IMR-90 (cell line): ENCODE data around the gene AK2. TPM values are rescaled to one million over a fixed set of nuclear protein-coding genes. Genes with fewer than 3 reads are reported as not detected.
A peak's percentile ranks its signal among the peaks of the same experiment; 100 is the strongest.

Source experiments
- ATAC-seq: fragments of 200-7000 bp; cut with Tn5 transposase; 2 replicates; pipeline ENCODE4 v1.9.1; 2020; ENCODE audit warnings: low read depth, mild to moderate bottlenecking, moderate library complexity
- BruUV-seq: library from RNA; stranded (reverse); fragments of 400-500 nt; replicated peaks from 2 replicates; lab custom pipeline; 2021; lab: Mats Ljungman, UMichigan
- CTCF ChIA-PET: fragments of 300-600 bp; formaldehyde crosslinking; extraction: SDS; loops from one replicate; lab custom pipeline; 2021; ENCODE audit warnings: antibody characterized with exemption; lab: Yijun Ruan, JAX
- POLR2A ChIA-PET: fragments of 300-600 bp; sonication (Branson Sonifier 250); formaldehyde crosslinking; loops from one replicate; lab custom pipeline; 2022; ENCODE audit warnings: antibody characterized with exemption; ENCODE audit not compliant: unreplicated experiment; lab: Charles Lee
- DNase-seq: peaks from one replicate; pipeline ENCODE4 v3.0.0; 2013
- H2AFZ ChIP-seq: replicated peaks from 2 replicates; pipeline ENCODE3; 2013; ENCODE audit warnings: low read length, mild to moderate bottlenecking; ENCODE audit not compliant: poor library complexity
- H2AK5ac ChIP-seq: 2 replicates; pipeline ENCODE4 v1.6.1; 2013; ENCODE audit warnings: low read depth, low read length, inconsistent platforms
- H2AK9ac ChIP-seq: replicated peaks from 2 replicates; pipeline ENCODE3; 2013; ENCODE audit warnings: mild to moderate bottlenecking, low read depth, low read length, moderate library complexity; ENCODE audit not compliant: poor library complexity
- H2BK120ac ChIP-seq: 2 replicates; pipeline ENCODE4 v1.6.1; 2013; ENCODE audit warnings: low read depth, low read length, inconsistent platforms
- H2BK15ac ChIP-seq: 3 replicates; pipeline ENCODE4 v1.6.1; 2013; ENCODE audit warnings: low read depth, low read length, inconsistent platforms
- H2BK20ac ChIP-seq: 2 replicates; pipeline ENCODE4 v1.6.1; 2013; ENCODE audit warnings: low read depth, mild to moderate bottlenecking, inconsistent platforms, low read length, moderate library complexity
- H2BK5ac ChIP-seq: 2 replicates; pipeline ENCODE4 v1.6.1; 2013; ENCODE audit warnings: mild to moderate bottlenecking, low read depth, low read length, inconsistent platforms; ENCODE audit not compliant: poor library complexity, severe bottlenecking
- H3K14ac ChIP-seq: replicated peaks from 2 replicates; pipeline ENCODE4 v1.6.1; 2013; ENCODE audit warnings: low read depth, low read length, inconsistent platforms
- H3K18ac ChIP-seq: 2 replicates; pipeline ENCODE4 v1.6.1; 2013; ENCODE audit warnings: low read depth, low read length, control low read depth
- H3K23ac ChIP-seq: 2 replicates; pipeline ENCODE4 v1.6.1; 2013; ENCODE audit warnings: low read depth, low read length, inconsistent platforms
- H3K27ac ChIP-seq: 2 replicates; pipeline ENCODE4 v1.5.1; 2013; ENCODE audit warnings: mild to moderate bottlenecking, control low read depth, low read length; ENCODE audit not compliant: insufficient read depth
- H3K27me3 ChIP-seq: 2 replicates; pipeline ENCODE4 v1.6.1; 2013; ENCODE audit warnings: low read length; ENCODE audit not compliant: control insufficient read depth, insufficient read depth
- H3K36me3 ChIP-seq: 2 replicates; pipeline ENCODE4 v1.6.1; 2013; ENCODE audit warnings: low read length, mixed read lengths; ENCODE audit not compliant: control insufficient read depth, insufficient read depth
- H3K4ac ChIP-seq: 2 replicates; pipeline ENCODE4 v1.6.1; 2013; ENCODE audit warnings: low read depth, low read length, inconsistent platforms
- H3K4me1 ChIP-seq: 2 replicates; pipeline ENCODE4 v1.6.1; 2013; ENCODE audit warnings: low read length, mixed read lengths; ENCODE audit not compliant: control insufficient read depth, insufficient read depth
- H3K4me2 ChIP-seq: 2 replicates; pipeline ENCODE4 v1.6.1; 2013; ENCODE audit warnings: low read depth, mild to moderate bottlenecking, control low read depth, low read length, moderate library complexity
- H3K4me3 ChIP-seq: 2 replicates; pipeline ENCODE4 v1.5.1; 2013; ENCODE audit warnings: low read depth, mild to moderate bottlenecking, control low read depth, low read length, moderate library complexity; ENCODE audit not compliant: insufficient read depth
- H3K56ac ChIP-seq: 2 replicates; pipeline ENCODE4 v1.6.1; 2013; ENCODE audit warnings: low read length, inconsistent platforms; ENCODE audit not compliant: insufficient read depth; ENCODE audit errors: extremely low read depth
- H3K79me1 ChIP-seq, 2 experiments: 2 replicates each; pipeline ENCODE4 v1.6.1; 2013; ENCODE audit warnings: low read length in 2 of 2, inconsistent platforms in 1 of 2, low read depth in 1 of 2
- H3K9ac ChIP-seq: 2 replicates; pipeline ENCODE4 v1.6.1; 2013; ENCODE audit warnings: low read depth, low read length, control low read depth
- H3K9me1 ChIP-seq: 2 replicates; pipeline ENCODE4 v1.6.1; 2013; ENCODE audit warnings: low read length, inconsistent platforms; ENCODE audit not compliant: insufficient read depth
- H3K9me3 ChIP-seq: 2 replicates; pipeline ENCODE4 v1.6.1; 2013; ENCODE audit warnings: low read length; ENCODE audit not compliant: control insufficient read depth, insufficient read depth
- H4K20me1 ChIP-seq: 2 replicates; pipeline ENCODE4 v1.6.1; 2013; ENCODE audit warnings: low read length, inconsistent platforms; ENCODE audit not compliant: insufficient read depth
- H4K5ac ChIP-seq: 2 replicates; pipeline ENCODE4 v1.6.1; 2013; ENCODE audit warnings: mild to moderate bottlenecking, low read depth, low read length, control low read depth
- H4K8ac ChIP-seq, 2 experiments: 2 replicates each; pipeline ENCODE4 v1.6.1; 2013; ENCODE audit warnings: low read depth in 2 of 2, low read length in 2 of 2, control low read depth in 1 of 2, inconsistent platforms in 1 of 2
- H4K91ac ChIP-seq: 2 replicates; pipeline ENCODE4 v1.6.1; 2013; ENCODE audit warnings: low read depth, low read length, inconsistent platforms; ENCODE audit not compliant: insufficient read depth
- BHLHE40 ChIP-seq: fragments of 150-350 bp; IDR thresholded peaks from 2 replicates; pipeline ENCODE4 v1.6.1; 2016; ENCODE audit warnings: mild to moderate bottlenecking, low read depth, low read length
- CHD1 ChIP-seq: IDR thresholded peaks from 2 replicates; pipeline ENCODE4 v1.6.1; 2012; ENCODE audit warnings: low read depth, low read length, improper control_type of control experiment
- CTCF ChIP-seq: conservative IDR thresholded peaks from 2 replicates; pipeline ENCODE4 v1.5.1; 2012; ENCODE audit warnings: mild to moderate bottlenecking, low read depth, low read length, improper control_type of control experiment
- ELK1 ChIP-seq: fragments of 150-350 bp; IDR thresholded peaks from 2 replicates; pipeline ENCODE4 v1.6.1; 2016; ENCODE audit warnings: low read depth, mild to moderate bottlenecking, low read length, moderate library complexity, borderline replicate concordance
- FOS ChIP-seq: fragments of 150-350 bp; IDR thresholded peaks from 2 replicates; pipeline ENCODE4 v1.6.1; 2016; ENCODE audit warnings: low read depth, low read length
- MAFK ChIP-seq: IDR thresholded peaks from 2 replicates; pipeline ENCODE4 v1.6.1; 2012; ENCODE audit warnings: low read depth, low read length, improper control_type of control experiment
- MAZ ChIP-seq: IDR thresholded peaks from 2 replicates; pipeline ENCODE4 v1.6.1; 2012; ENCODE audit warnings: low read depth, mild to moderate bottlenecking, low read length, improper control_type of control experiment, moderate library complexity, borderline replicate concordance
- NFE2L2 ChIP-seq: fragments of 150-350 bp; IDR thresholded peaks from 2 replicates; pipeline ENCODE4 v1.6.1; 2016; ENCODE audit warnings: low read depth, mild to moderate bottlenecking, low read length
- RAD21 ChIP-seq: IDR thresholded peaks from 2 replicates; pipeline ENCODE4 v1.6.1; 2012; ENCODE audit warnings: low read length, improper control_type of control experiment
- RFX5 ChIP-seq: IDR thresholded peaks from 2 replicates; pipeline ENCODE4 v1.8.0; 2012; ENCODE audit warnings: low read depth, mild to moderate bottlenecking, low read length, moderate library complexity
- SMC3 ChIP-seq: fragments of 150-350 bp; IDR thresholded peaks from 2 replicates; pipeline ENCODE4 v1.6.1; 2016; ENCODE audit warnings: low read depth, mild to moderate bottlenecking, antibody characterized with exemption, low read length, moderate library complexity
- WGBS, 2 experiments: methylation state at CpG; one replicate each; pipeline versions ENCODE4 v1.1.5 to v1.1.7; 2013; ENCODE audit warnings: missing lambda C conversion rate in 2 of 2; ENCODE audit not compliant: insufficient read length in 1 of 2; ENCODE audit errors: extremely low coverage in 2 of 2; 5-methylcytosine and 5-hydroxymethylcytosine counted together
- dilution Hi-C: fragments of 300-500 bp; cut with HindIII; formaldehyde crosslinking; loops from one replicate; pipeline ENCODE4 v1.14.3; 2018; ENCODE audit warnings: low sequenced_read_pairs; ENCODE audit not compliant: unreplicated experiment
- in situ Hi-C: fragments of 300-500 bp; cut with MboI; formaldehyde crosslinking; loops from 3 replicates; pipeline ENCODE4 v1.14.3; 2019; ENCODE audit warnings: low sequenced_read_pairs, inconsistent platforms, mixed read lengths
- intact Hi-C: fragments of 100-400 bp; cut with micrococcal nuclease; formaldehyde crosslinking; loops from 2 replicates; pipeline ENCODE4 v1.10.0; 2022
- polyA plus RNA-seq, 3 experiments: library from polyadenylated mRNA; depleted of rRNA; stranded (reverse); fragments of >200 nt; gene quantifications; 2 replicates each; pipeline ENCODE4 v1.2.3, GENCODE V29; 2012; ENCODE audit warnings: low replicate concordance in 1 of 3
- total RNA-seq: library from RNA; depleted of rRNA; stranded (reverse); fragments of >200 nt; gene quantifications from 2 replicates; pipeline ENCODE4 v1.2.3, GENCODE V29; 2012
- TF ChIP-seq, protein P1 (sequence below): fragments of 150-350 bp; IDR thresholded peaks from 2 replicates; pipeline ENCODE4 v1.6.1; 2017; ENCODE audit warnings: mild to moderate bottlenecking, antibody characterized with exemption, low read length, low read depth

AK2 gene
- total and polyA plus RNA-seq, 2 of the 4 experiments (the other 2 are of a cell fraction): 118 to 203 TPM

GRCh38 chr1:32981003-32981901, 55.4 kb downstream of the AK2 start:
- Histone ChIP-seq H2AFZ (peak overlapping the region; percentile 83), H3K36me3 (no peaks in the 10 kb centered on the region), H3K18ac (peak overlapping the region; percentile 76; the same call in 1 of the 2 replicates), H4K91ac (peak overlapping the region; percentile 51), H3K9ac (no peak overlapping the region), H3K4me2 (peak overlapping the region; percentile 30; the same call in 1 of the 2 replicates), H4K20me1 (no peaks in the 10 kb centered on the region), H2AK9ac (peak overlapping the region; percentile 70), H3K56ac (no peak overlapping the region; the same call in 1 of the 2 replicates), H3K23ac (peak overlapping the region; percentile 77), H3K79me1 (no peaks in the 10 kb centered on the region; a peak in 1 of 4 replicates), H3K27me3 (no peaks in the 10 kb centered on the region), H3K27ac (peak overlapping the region; percentile 12), H2AK5ac (peak overlapping the region; percentile 76; the same call in 1 of the 2 replicates), H3K9me3 (no peaks in the 10 kb centered on the region), H4K8ac (peak overlapping the region; percentile 11 to 89), H2BK15ac (peak overlapping the region; percentile 63; the same call in 2 of the 3 replicates), H2BK5ac (peak overlapping the region; percentile 80), H2BK20ac (peak overlapping the region; percentile 42; the same call in 1 of the 2 replicates), H2BK120ac (peak overlapping the region; percentile 77), H4K5ac (peak overlapping the region; percentile 83; the same call in 1 of the 2 replicates), H3K14ac (peak overlapping the region; percentile 77; the same call in 1 of the 2 replicates), H3K4ac (peak overlapping the region; percentile 80), H3K4me1 (peaks cover 17% of the 10 kb centered on the region), H3K4me3 (no peak overlapping the region), H3K9me1 (peaks cover 10% of the 10 kb centered on the region)
- ATAC-seq (peak; percentile 78), DNase-seq (peak; percentile 94)
- POLR2A ChIA-PET: no interaction called here
- no CpG with 5 or more reads among the region's 8 CpGs for WGBS, 2 experiments
- intact Hi-C loops (no loop called here), dilution Hi-C loops (no loop called here), in situ Hi-C loops (no loop called here)
- BruUV-seq: no TSS peak
- CTCF ChIA-PET: interaction anchor here (0.6 to 1.5 kb wide), 3 partner anchors 48 to 99 kb away, joined by 3 read pairs; no protein-coding TSS in a partner anchor
- TF ChIP-seq RAD21 (peak; percentile 6; the same call in 1 of the 2 replicates), FOS (0 out of 2 replicates have a peak, but pooled peaks have one; percentile 16), BHLHE40 (no peak), ELK1 (no peak), MAFK (no peak), RFX5 (peak; percentile 47; the same call in 1 of the 2 replicates), MAZ (no peak; the same call in 1 of the 2 replicates), SMC3 (no peak), CHD1 (no peak), CTCF (no peak), NFE2L2 (no peak)
- TF ChIP-seq, protein P1, sequence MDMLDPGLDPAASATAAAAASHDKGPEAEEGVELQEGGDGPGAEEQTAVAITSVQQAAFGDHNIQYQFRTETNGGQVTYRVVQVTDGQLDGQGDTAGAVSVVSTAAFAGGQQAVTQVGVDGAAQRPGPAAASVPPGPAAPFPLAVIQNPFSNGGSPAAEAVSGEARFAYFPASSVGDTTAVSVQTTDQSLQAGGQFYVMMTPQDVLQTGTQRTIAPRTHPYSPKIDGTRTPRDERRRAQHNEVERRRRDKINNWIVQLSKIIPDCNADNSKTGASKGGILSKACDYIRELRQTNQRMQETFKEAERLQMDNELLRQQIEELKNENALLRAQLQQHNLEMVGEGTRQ: no peak
